OCI-LY1 (cell line): Measurements from ENCODE around the gene VIL1.

Experiments used
- CTCF ChIP-seq: fragments of 200-600 bp; sonication (generic), shearing (Covaris generic); IDR thresholded peaks from 2 replicates; pipeline ENCODE4 v1.5.1; 2017; ENCODE audit warnings: mild to moderate bottlenecking, antibody characterized with exemption, low read length, moderate library complexity, mixed read lengths
- EZH2 ChIP-seq: fragments of 200-600 bp; sonication (generic), shearing (Covaris generic); IDR thresholded peaks from 2 replicates; pipeline ENCODE4 v1.8.0; 2017; ENCODE audit warnings: borderline replicate concordance, mixed run types, mild to moderate bottlenecking, antibody characterized with exemption, low read length, moderate library complexity, mixed read lengths

GRCh38 chr2:218428846-218429558 lies 10.1 kb downstream of the VIL1 start:
- no peak for TF ChIP-seq CTCF
- TF ChIP-seq EZH2: no peak
